NCI-H345 treated with DMSO at 0.1 percent for 48 hours (cell line): ENCODE results near the gene VWA5B1.
"Not testable (repeated sequence)": the region's sequence is repeated elsewhere in the genome, so short reads cannot be mapped to it uniquely, and the experiment has no call there.

Experiments
- DNase-seq: peaks from one replicate; lab custom pipeline; 2025; ENCODE audit not compliant: unreplicated experiment; lab: John Stamatoyannopoulos, UW

Gene VWA5B1

GRCh38 chr1:20290624-20291597 is at the start of gene VWA5B1:
Gene VWA5B1, plus strand, starts transcription at chr1:20290875. Its CDS starts 19,727 bp downstream, at chr1:20310602.
- DNase-seq: peak; percentile 59

GRCh38 chr1:20242890-20243479 is 47.7 kb upstream of the VWA5B1 start:
- no peak for DNase-seq

GRCh38 chr1:20248971-20249612 is 41.6 kb upstream of the VWA5B1 start:
- DNase-seq: no peak

GRCh38 chr1:20250340-20250989 is 40.2 kb upstream of the VWA5B1 start:
- DNase-seq: no peak

- no peak for DNase-seq
Measured at GRCh38 chr1:20252587-20252986, 38.1 kb upstream of the VWA5B1 start.

- DNase-seq: no peak
Measured at GRCh38 chr1:20255666-20256065, 35.0 kb upstream of the VWA5B1 start.

GRCh38 chr1:20259646-20260045 is 31.0 kb upstream of the VWA5B1 start:
- no peak for DNase-seq

GRCh38 chr1:20261095-20261494 is 29.6 kb upstream of the VWA5B1 start:
- DNase-seq: no peak

GRCh38 chr1:20262810-20263534 is 27.7 kb upstream of the VWA5B1 start:
- no peak for DNase-seq

- no peak for DNase-seq
Measured at GRCh38 chr1:20265250-20265649, 25.4 kb upstream of the VWA5B1 start.

GRCh38 chr1:20266141-20266540 is 24.5 kb upstream of the VWA5B1 start:
- no peak for DNase-seq

GRCh38 chr1:20266642-20267041 is 24.0 kb upstream of the VWA5B1 start:
- DNase-seq: no peak

GRCh38 chr1:20271498-20272400 is 18.9 kb upstream of the VWA5B1 start:
- no peak for DNase-seq

- not testable (repeated sequence) for DNase-seq
Measured at GRCh38 chr1:20273716-20274115, 17.0 kb upstream of the VWA5B1 start.

- DNase-seq: no peak
Measured at GRCh38 chr1:20275319-20275925, 15.3 kb upstream of the VWA5B1 start.

- no peak for DNase-seq
Measured at GRCh38 chr1:20276485-20277159, 14.1 kb upstream of the VWA5B1 start.

GRCh38 chr1:20278692-20279130 is 12.0 kb upstream of the VWA5B1 start:
- no peak for DNase-seq

GRCh38 chr1:20279509-20279908 is 11.2 kb upstream of the VWA5B1 start:
- DNase-seq: no peak

GRCh38 chr1:20280341-20280740 is 10.3 kb upstream of the VWA5B1 start:
- DNase-seq: no peak
